GM19467 (cell line): ENCODE results near the gene ADAMTS2.

Experiments used
- ATAC-seq: cut with Tn5 transposase; IDR thresholded peaks from one replicate; pipeline ENCODE4 v1.9.1; 2021; ENCODE audit warnings: mild to moderate bottlenecking, moderate library complexity; ENCODE audit not compliant: unreplicated experiment

ADAMTS2 gene

DNA sequence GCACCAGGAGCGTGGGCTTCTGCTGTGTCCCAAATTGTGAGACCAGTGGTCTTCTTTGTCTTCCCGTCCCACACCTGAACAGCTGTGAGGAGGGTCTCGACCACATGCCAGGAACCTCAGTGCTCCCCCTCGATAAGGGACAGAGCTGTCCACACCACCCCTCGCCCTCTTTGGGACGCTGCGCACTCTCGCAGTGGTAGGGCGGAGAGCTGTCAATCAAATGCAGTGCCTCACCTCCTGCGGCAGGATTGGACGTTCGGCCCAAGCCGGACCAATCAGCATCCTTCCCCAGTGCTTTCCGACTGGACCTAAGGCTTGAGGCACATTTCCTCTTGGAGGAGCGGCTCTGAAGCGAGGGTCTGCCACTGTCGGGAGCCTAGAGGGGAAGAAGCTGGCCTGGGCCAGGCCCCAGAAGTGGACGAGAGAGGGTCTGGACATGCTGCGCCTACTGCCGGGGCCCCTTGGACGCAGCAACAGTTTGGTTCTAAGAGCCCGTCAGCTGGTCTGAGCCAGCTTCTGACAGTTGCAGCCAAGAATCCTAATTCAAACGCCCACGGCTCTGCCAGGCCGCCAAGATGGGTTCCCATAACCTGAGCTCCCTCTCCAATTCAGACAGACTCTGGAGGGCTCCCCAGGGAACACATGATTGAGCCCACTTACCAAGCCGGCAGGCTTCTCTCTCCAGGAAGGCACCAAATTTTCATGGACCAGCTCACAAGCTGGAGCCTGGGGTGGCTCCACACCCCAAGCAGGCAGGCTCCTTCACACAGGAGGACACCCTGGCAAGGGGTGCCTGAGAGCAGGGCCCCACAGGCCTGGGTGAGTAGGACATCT lies 28.1 kb upstream of the ADAMTS2 start:
- no peak for ATAC-seq

DNA sequence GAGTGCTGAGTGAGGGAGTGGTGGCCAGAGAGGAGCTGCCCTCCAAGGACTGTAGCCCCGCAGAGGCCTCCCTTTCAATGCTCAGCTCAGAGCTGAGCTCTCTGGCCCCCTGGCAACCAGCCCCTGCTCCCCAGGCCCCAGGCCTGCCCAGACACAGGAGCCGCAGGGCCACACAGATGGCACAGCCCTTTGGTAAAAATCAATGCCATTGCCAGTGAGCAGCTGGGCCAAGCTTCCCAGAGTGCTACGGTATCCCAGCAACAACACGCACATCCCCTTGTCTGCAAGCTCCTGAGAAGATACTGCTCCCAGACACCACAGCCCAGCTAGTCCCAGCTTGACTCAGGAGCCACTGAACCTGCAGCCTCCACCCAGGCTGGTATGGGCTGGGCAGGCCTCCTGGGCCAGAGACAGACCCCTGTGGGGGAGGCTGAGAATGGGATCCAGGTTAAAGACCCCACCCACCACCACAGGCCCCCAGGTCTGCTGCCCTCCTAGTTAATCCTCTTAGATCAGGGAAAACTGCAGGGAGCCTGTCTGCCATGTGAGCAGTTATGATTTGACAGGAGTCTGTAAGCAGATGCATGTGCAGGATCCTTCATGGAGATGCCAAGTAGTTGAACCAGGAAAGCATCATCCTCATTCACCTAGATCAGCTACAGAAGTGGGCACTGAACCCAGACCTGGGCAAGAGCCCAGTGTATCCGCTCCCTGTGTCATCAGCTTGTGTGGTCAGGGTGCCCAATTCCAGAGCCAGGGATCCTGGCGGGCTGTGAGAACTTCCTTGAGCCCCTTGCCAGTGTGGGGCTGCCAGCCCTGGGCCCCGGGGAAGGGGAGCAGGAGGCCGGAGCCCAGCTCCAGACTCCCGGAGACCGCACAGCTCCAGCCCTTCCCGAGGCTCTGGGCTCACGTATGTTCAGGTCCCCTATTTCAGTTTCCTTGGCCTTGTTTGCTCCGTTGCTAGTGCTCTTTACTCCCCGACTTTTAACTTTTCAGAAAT lies 26.7 kb upstream of the ADAMTS2 start:
- ATAC-seq, result no peak

- no peak for ATAC-seq
Observed at GRCh38 chr5:179371121-179371510, 25.9 kb upstream of the ADAMTS2 start.

DNA sequence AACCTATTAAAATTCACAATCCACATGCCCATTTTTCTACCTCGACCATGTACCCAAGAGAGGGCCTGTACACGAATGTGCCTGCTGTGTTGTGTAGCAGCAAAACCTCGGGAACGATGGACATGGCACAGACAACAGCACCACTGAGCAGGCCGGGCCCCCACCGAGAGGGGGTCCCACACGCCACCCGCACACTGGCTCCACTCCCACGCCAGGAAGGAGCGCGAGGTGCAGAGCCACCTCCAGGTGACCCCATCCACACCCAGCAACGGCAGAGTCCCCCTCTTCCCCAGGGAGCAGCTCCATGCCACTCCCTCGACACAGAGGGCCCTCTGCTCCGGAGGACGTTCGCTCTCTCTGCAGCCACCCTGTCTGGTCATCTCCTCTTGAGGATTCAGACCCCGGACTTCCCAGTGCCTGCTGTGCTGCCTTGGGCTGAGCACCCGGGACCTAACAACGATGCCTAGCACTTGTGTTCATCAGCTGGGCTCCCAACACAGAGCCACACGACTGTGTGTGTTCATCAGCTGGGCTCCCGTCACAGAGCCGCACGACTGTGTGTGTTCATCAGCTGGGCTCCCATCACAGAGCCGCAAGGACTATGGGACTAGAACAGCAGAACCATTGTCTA lies 25.3 kb upstream of the ADAMTS2 start:
- no peak for ATAC-seq

- ATAC-seq, result no peak
Observed at GRCh38 chr5:179369530-179369884, 24.2 kb upstream of the ADAMTS2 start.

DNA sequence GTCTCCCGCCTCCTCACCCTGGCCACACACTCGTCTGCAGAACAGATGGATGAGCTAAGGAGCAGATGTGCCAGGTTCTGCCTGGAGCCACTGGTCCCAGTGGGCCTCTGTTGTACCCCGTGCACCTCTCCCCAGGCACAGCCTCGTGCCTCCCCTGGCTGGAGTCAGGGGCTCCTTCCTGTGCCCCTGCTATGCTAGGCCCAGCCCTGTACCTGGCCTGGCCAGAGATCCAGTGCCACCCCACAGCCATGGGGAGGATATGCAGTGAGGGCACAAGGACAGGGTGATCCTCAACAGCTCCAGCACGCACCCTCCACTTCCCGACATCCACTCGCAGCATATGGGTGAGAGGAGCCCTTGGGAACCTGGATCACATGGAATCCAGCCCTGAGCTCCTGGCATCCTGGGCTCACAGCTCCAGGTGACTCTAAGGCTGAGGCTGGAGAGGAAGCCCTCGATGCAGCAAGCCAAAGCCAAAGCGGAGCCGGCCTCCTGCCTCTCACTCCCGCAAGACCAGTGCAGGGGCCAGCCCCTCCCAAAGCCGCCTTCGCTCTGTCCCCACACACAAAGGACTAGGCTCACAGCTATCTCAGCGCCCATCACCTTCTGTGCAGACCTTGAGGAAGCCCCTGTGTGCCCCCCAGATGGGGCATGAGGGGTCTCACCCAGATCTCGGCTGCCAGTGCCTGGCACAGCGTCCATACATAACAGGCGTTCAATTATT lies 23.7 kb upstream of the ADAMTS2 start:
- ATAC-seq, result no peak

DNA sequence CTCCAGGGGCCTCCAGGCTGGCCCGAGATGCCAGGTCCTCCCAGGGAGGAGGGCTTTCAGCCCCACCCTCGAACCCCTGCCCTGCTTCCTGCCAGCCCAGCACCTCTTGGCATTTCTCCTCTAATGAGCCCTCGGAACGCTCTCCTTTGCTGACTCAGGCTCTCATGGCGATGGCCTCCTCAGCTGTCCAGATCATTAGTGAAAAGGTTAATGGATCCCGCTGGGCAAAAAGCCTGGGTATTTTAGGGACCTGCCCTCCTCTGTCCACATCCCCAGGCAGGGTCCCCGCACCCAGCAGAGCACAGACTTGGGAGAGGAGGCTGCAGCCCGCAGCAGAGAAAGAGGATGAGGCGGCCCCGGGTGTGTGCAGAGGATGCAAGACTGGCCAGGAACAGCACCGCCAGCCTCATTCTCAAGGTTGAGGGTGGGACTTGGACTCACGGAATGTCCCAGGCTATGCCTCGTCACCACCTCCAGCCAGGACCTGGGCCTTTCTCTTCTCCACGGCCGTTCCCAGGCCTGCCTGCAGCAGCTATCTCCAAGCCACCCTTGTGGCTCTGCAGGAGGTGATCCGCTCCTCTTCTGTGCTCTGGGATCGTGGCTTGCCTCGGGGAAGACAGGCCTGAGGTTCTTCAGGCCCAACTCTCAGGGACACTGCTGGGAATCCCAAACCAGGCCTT lies 23.0 kb upstream of the ADAMTS2 start:
- no peak for ATAC-seq

- ATAC-seq, result no peak
Observed at GRCh38 chr5:179367491-179367890, 22.2 kb upstream of the ADAMTS2 start.

DNA sequence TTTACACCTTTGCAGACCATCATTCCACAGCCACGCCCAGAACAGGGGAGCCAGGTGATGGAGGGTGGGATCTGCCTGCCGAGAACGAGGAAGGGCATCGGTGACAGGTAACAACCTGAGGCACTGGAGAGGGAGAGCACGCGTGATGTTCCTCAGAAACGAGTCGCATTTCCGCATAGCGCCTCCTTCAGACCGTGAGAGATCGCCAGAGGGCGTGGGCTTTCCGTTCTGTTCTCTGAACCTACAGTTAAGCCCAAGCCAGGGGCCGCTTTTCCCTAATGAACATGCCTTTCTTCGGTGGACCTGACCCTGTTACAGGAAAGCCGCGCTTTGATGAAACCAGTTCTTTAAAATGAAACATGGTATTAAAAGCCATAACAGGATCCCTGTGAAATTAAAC lies 17.1 kb upstream of the ADAMTS2 start:
- ATAC-seq, result no peak

GRCh38 chr5:179361037-179361603 lies 15.9 kb upstream of the ADAMTS2 start:
- ATAC-seq, result no peak

- ATAC-seq, result no peak
Observed at GRCh38 chr5:179357031-179357430, 11.8 kb upstream of the ADAMTS2 start.

- ATAC-seq, result no peak
Observed at GRCh38 chr5:179355976-179356974, 11.0 kb upstream of the ADAMTS2 start.

DNA sequence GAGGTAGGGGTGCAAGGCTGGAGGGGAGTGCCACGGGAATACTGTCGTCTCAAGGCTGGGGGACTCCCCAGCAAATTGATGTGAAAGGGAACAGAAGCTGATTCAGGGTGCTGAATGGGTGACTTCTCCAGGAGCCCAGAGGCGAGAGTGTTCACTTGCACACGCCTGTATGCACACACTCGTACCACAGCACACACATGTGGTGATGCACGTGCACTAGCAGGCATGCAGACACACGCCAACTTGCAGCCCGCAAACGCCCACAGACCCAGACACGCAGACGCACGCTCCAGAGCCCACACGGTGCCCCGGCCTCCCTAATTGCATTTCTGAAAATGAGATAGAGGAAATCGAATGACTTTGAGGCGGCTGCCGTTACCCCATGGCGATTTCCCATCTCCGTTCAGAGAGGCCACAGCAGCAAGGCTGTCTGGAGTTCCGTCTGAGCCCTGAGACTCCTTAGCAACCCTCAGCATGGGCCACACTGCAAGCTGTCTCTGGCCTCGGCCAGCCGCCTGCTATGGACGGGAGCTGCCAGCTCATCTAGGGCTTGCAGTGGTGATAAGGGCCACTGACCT lies 9.1 kb upstream of the ADAMTS2 start:
- ATAC-seq, result no peak

DNA sequence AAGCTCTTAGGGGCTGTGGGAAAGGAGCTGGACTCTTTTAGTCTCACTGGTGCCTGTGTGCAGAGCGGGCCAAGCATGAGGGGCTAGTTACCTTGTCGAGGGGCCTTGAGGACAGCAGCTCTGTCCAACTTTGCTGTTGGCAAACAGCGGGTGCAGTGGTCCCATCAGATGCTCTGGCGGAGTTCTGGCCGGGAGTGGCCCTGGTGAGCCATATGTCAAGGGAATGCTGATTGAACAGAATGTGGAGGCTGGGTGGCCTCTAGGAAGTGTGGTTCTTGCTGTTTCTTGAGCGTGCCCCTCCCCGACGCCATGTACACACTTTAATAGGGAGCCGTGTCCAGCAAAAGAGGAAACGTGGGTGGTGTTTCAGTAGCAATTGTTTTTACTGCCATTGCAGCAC lies 3.6 kb upstream of the ADAMTS2 start:
- no peak for ATAC-seq

DNA sequence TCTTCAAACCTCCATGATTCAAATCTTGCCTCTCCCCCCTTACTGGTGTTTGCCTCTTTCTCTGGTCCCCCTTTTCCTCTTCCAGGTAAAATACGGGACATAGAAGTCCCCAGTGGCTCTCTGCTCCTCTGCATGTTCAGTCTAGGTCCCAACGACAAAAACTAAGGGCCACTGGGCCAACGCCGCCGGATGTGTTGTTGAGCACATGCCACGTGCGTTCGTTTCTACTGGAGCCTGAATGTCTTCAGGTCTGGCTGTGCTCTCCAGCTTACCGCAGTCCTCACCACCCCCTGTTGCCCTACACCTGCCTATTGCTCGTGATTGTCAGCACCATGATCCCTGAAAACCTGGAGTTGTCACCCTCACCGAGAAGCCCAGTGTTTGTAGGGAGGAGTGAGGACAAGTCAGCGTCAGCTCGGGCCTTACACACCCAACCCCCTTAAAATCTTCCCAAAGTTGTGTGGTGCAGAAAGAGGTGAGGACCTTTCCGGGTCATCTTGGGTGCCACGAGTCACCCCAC lies 2.8 kb upstream of the ADAMTS2 start:
- no peak for ATAC-seq

DNA sequence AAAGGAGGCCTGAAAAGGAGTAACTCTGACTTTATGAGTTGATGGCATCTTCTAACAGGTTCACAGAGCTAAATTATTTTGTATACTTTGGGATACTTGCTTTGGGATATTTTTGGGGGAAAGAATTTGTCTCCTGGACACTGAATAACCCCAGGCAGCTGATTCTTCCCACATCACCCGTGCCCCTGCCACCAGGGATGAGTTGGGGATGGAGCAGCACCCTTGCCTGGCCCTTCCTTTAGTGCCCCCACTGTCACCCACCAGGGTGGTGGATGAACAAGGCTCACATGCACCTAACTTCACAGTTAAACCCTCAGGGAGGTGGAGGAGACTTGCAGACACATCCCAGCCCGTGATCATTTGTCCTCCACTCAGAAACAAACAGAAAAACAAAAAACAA lies 2.3 kb upstream of the ADAMTS2 start:
- ATAC-seq, result no peak

- ATAC-seq, result no peak
Observed at GRCh38 chr5:179346875-179347274, 1.6 kb upstream of the ADAMTS2 start.

- ATAC-seq, result no peak
Observed at GRCh38 chr5:179346401-179346800, 1.1 kb upstream of the ADAMTS2 start.
